Upper lobe of left lung (tissue), 4 donors: Measurements from ENCODE around the gene SGCA.

Experiments
- CTCF ChIP-seq, 6 experiments: fragments of 450-650 bp in 4 of 6; fragments of 200-600 bp in 2 of 6; sonication (generic) in 2 of 6; IDR thresholded peaks; one replicate each; pipeline ENCODE4 v1.5.1; 2016 to 2019; ENCODE audit warnings: antibody characterized with exemption in 6 of 6
- POLR2A ChIP-seq, 4 donors: fragments of 450-650 bp; IDR thresholded peaks; one replicate each; pipeline ENCODE4 v1.5.1; 2016 to 2017; ENCODE audit warnings: antibody characterized with exemption in 4 of 4, mild to moderate bottlenecking in 2 of 4

GRCh38 chr17:50184064-50184463 lies 18.3 kb downstream of the SGCA start:
- TF ChIP-seq CTCF (IDR thresholded peaks at IDR 0.05): no peak
- TF ChIP-seq POLR2A (IDR thresholded peaks at IDR 0.05): no peak
